ENCODE results near the gene GPR17. TPM values are rescaled to one million over a fixed set of nuclear protein-coding genes. Genes with fewer than 3 reads are reported as not detected.

Gene GPR17
- total RNA-seq, 1 donor, result not detected

Other genes starting within 250 kb of the GPR17 start
- gene PROC, start 227.7 kb upstream of the GPR17 start, total RNA-seq, result 0.84 TPM
- gene IWS1, start 119.7 kb upstream of the GPR17 start, total RNA-seq, result 30.9 TPM
- 1.0 TPM for gene MYO7B, start 110.5 kb upstream of the GPR17 start, total RNA-seq
- 1.2 TPM for gene LIMS2, start 29.4 kb downstream of the GPR17 start, total RNA-seq
- 14.8 TPM for gene SFT2D3, start 55.3 kb downstream of the GPR17 start, total RNA-seq
- 68.0 TPM for gene WDR33, start 165.0 kb downstream of the GPR17 start, total RNA-seq
- 17.0 TPM for gene POLR2D, start 212.0 kb downstream of the GPR17 start, total RNA-seq
- gene AMMECR1L, start 239.8 kb downstream of the GPR17 start, total RNA-seq, result 7.0 TPM

Data from mononuclear cell (primary cell).